ENCODE measurements around the gene IL20RB.

GRCh38 chr3:137011153-137011552 lies 53.4 kb downstream of the IL20RB start:
- TF ChIP-seq CTCF (IDR thresholded peaks at IDR 0.05) (no peak), POLR2A (IDR thresholded peaks at IDR 0.05) (no peak), EP300 (IDR thresholded peaks at IDR 0.05) (no peak)
